ENCODE results near the gene TLR10.

Gene TLR10, protein sequence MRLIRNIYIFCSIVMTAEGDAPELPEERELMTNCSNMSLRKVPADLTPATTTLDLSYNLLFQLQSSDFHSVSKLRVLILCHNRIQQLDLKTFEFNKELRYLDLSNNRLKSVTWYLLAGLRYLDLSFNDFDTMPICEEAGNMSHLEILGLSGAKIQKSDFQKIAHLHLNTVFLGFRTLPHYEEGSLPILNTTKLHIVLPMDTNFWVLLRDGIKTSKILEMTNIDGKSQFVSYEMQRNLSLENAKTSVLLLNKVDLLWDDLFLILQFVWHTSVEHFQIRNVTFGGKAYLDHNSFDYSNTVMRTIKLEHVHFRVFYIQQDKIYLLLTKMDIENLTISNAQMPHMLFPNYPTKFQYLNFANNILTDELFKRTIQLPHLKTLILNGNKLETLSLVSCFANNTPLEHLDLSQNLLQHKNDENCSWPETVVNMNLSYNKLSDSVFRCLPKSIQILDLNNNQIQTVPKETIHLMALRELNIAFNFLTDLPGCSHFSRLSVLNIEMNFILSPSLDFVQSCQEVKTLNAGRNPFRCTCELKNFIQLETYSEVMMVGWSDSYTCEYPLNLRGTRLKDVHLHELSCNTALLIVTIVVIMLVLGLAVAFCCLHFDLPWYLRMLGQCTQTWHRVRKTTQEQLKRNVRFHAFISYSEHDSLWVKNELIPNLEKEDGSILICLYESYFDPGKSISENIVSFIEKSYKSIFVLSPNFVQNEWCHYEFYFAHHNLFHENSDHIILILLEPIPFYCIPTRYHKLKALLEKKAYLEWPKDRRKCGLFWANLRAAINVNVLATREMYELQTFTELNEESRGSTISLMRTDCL

GRCh38 chr4:38782452-38783108 lies at the start of gene TLR10:
Gene TLR10, minus strand, starts transcription at chr4:38782990. Its CDS starts 7,400 bp downstream, at chr4:38775590.
- Histone ChIP-seq H3K9me3 (ENCODE audit: insufficient read depth, low read depth, low read length) (no peaks in the 10 kb centered on the region), H3K27me3 (ENCODE audit: insufficient read depth, low read length) (no peaks in the 10 kb centered on the region), H3K27ac (ENCODE audit: low read length) (no peak within 1 kb of the TSS), H3K36me3 (ENCODE audit: insufficient read depth, low read depth, low read length) (no peaks in the 10 kb centered on the region), H3K4me1 (ENCODE audit: insufficient read depth, low read length) (no peaks in the 10 kb centered on the region), H3K4me3 (ENCODE audit: low read length) (no peak within 1 kb of the TSS), H3K9ac (ENCODE audit: low read depth, low read length) (no peak within 1 kb of the TSS)

DNA sequence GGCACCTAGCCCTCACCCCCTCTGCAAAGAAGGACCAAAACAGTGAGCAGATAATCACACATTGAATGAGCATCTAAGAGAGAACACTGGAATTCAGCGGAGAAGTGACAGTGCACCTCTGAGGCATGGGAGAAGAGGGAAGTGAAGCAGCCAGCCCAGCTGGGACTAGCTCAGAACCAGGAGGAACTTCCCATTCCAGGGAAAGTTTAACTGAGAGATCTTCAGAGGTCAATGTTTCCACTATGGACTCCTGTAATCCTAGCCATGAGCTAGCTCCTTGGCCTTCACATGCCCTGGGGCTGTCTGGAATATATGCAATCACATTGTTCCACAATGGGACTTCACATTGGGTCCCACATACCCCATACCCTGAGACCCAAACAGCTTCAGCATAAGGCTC lies 49.4 kb upstream of the TLR10 start:
- Histone ChIP-seq H3K27ac (ENCODE audit: low read length) (no peak overlapping the region), H3K36me3 (ENCODE audit: insufficient read depth, low read depth, low read length) (no peaks in the 10 kb centered on the region), H3K9me3 (ENCODE audit: insufficient read depth, low read depth, low read length) (no peaks in the 10 kb centered on the region; the same call in 1 of the 2 replicates), H3K27me3 (ENCODE audit: insufficient read depth, low read length) (no peaks in the 10 kb centered on the region), H3K4me3 (ENCODE audit: low read length) (no peak overlapping the region), H3K9ac (ENCODE audit: low read depth, low read length) (no peak overlapping the region), H3K4me1 (ENCODE audit: insufficient read depth, low read length) (no peaks in the 10 kb centered on the region)

DNA sequence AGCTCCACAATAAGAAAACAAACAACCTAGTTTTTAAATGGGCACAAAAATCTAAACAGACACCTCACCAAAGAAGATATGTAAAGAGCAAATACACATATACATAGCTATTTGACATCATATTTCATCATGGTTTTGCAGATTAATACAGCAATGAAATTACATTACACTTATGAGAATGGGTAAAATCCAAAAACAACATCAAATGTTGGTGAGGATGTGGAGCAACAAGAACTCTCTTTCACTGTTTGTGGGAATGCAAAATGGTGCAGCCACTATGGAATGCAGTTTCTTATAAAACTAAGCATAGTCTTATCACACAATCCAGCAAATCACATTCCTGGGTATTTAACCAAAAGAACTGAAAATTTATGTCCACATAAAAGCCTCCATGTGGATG lies 48.9 kb upstream of the TLR10 start:
- no peaks in the 10 kb centered on the region for H3K36me3 ChIP-seq (ENCODE audit: insufficient read depth, low read depth, low read length)
- H3K4me3 ChIP-seq (ENCODE audit: low read length) = no peak overlapping the region
- H3K27me3 ChIP-seq (ENCODE audit: insufficient read depth, low read length) = no peaks in the 10 kb centered on the region
- H3K9ac ChIP-seq (ENCODE audit: low read depth, low read length) = no peak overlapping the region
- no peaks in the 10 kb centered on the region; the same call in 1 of the 2 replicates for H3K9me3 ChIP-seq (ENCODE audit: insufficient read depth, low read depth, low read length)
- no peaks in the 10 kb centered on the region for H3K4me1 ChIP-seq (ENCODE audit: insufficient read depth, low read length)
- no peak overlapping the region for H3K27ac ChIP-seq (ENCODE audit: low read length)

DNA sequence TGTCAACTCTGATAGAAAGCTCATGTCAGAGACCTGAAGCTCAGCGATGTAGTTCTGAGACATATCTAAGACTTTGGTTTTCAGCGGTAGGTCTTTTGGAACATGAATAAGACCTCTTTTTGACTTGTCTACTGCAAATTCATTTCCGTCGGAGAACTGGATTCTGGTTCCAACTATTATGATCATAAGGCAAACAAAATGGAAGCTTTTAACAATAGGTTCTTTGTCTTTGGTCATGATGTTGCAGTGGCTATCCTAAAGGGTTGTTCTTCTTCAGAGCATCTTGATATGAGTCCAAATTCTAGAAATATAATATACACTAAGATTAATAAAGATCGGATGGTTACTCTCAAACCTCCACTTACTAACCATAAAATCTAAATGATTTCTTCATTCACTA lies 46.4 kb upstream of the TLR10 start:
- no peak overlapping the region for H3K27ac ChIP-seq (ENCODE audit: low read length)
- no peaks in the 10 kb centered on the region; the same call in 1 of the 2 replicates for H3K9me3 ChIP-seq (ENCODE audit: insufficient read depth, low read depth, low read length)
- no peaks in the 10 kb centered on the region for H3K27me3 ChIP-seq (ENCODE audit: insufficient read depth, low read length)
- no peak overlapping the region for H3K9ac ChIP-seq (ENCODE audit: low read depth, low read length)
- H3K4me1 ChIP-seq (ENCODE audit: insufficient read depth, low read length) = no peaks in the 10 kb centered on the region
- no peaks in the 10 kb centered on the region for H3K36me3 ChIP-seq (ENCODE audit: insufficient read depth, low read depth, low read length)
- H3K4me3 ChIP-seq (ENCODE audit: low read length) = no peak overlapping the region

DNA sequence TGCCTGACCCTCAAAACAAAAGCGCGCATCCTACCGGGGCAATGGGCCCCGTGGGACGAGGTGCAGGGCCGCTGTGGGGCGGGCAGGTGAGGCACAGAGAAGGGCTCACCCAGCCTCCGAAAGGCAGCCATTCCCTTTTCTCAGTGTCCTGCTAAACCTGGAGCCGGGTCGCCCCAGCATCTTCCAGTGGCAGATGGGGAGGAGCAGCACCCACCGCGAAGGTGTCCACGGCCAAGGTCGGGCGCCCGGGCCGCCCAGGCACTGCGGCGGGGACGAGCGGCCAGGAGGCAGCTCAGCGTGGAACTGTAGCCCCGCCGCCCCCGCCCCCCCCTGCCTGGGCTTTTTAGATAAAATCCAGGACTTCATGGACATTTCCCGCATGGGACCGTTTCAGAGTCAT lies 41.0 kb upstream of the TLR10 start:
- Histone ChIP-seq H3K4me3 (ENCODE audit: low read length) (no peak overlapping the region), H3K27ac (ENCODE audit: low read length) (no peak overlapping the region), H3K27me3 (ENCODE audit: insufficient read depth, low read length) (no peaks in the 10 kb centered on the region; the same call in 1 of the 2 replicates), H3K36me3 (ENCODE audit: insufficient read depth, low read depth, low read length) (no peaks in the 10 kb centered on the region), H3K4me1 (ENCODE audit: insufficient read depth, low read length) (no peaks in the 10 kb centered on the region), H3K9ac (ENCODE audit: low read depth, low read length) (no peak overlapping the region), H3K9me3 (ENCODE audit: insufficient read depth, low read depth, low read length) (peaks cover 12% of the 10 kb centered on the region)

GRCh38 chr4:38822748-38823303 lies 40.0 kb upstream of the TLR10 start:
- Histone ChIP-seq H3K36me3 (ENCODE audit: insufficient read depth, low read depth, low read length) (no peaks in the 10 kb centered on the region), H3K4me3 (ENCODE audit: low read length) (no peak overlapping the region), H3K9me3 (ENCODE audit: insufficient read depth, low read depth, low read length) (peaks cover 12% of the 10 kb centered on the region), H3K27ac (ENCODE audit: low read length) (no peak overlapping the region), H3K4me1 (ENCODE audit: insufficient read depth, low read length) (no peaks in the 10 kb centered on the region), H3K9ac (ENCODE audit: low read depth, low read length) (no peak overlapping the region), H3K27me3 (ENCODE audit: insufficient read depth, low read length) (no peaks in the 10 kb centered on the region; the same call in 1 of the 2 replicates)

GRCh38 chr4:38821739-38822138 lies 38.9 kb upstream of the TLR10 start:
- Histone ChIP-seq H3K27ac (ENCODE audit: low read length) (no peak overlapping the region), H3K27me3 (ENCODE audit: insufficient read depth, low read length) (no peaks in the 10 kb centered on the region; the same call in 1 of the 2 replicates), H3K4me1 (ENCODE audit: insufficient read depth, low read length) (no peaks in the 10 kb centered on the region), H3K9me3 (ENCODE audit: insufficient read depth, low read depth, low read length) (peaks cover 12% of the 10 kb centered on the region), H3K36me3 (ENCODE audit: insufficient read depth, low read depth, low read length) (no peaks in the 10 kb centered on the region), H3K9ac (ENCODE audit: low read depth, low read length) (no peak overlapping the region), H3K4me3 (ENCODE audit: low read length) (no peak overlapping the region)

- H3K36me3 ChIP-seq (ENCODE audit: insufficient read depth, low read depth, low read length) = no peaks in the 10 kb centered on the region
- no peaks in the 10 kb centered on the region for H3K4me1 ChIP-seq (ENCODE audit: insufficient read depth, low read length)
- no peak overlapping the region for H3K27ac ChIP-seq (ENCODE audit: low read length)
- H3K9ac ChIP-seq (ENCODE audit: low read depth, low read length) = no peak overlapping the region
- H3K27me3 ChIP-seq (ENCODE audit: insufficient read depth, low read length) = no peaks in the 10 kb centered on the region; the same call in 1 of the 2 replicates
- H3K4me3 ChIP-seq (ENCODE audit: low read length) = no peak overlapping the region
- H3K9me3 ChIP-seq (ENCODE audit: insufficient read depth, low read depth, low read length) = peaks cover 12% of the 10 kb centered on the region
Measured at GRCh38 chr4:38820329-38821061, 37.7 kb upstream of the TLR10 start.

GRCh38 chr4:38819569-38819968 lies 36.8 kb upstream of the TLR10 start:
- H3K27me3 ChIP-seq (ENCODE audit: insufficient read depth, low read length) = no peaks in the 10 kb centered on the region; the same call in 1 of the 2 replicates
- no peak overlapping the region for H3K27ac ChIP-seq (ENCODE audit: low read length)
- H3K36me3 ChIP-seq (ENCODE audit: insufficient read depth, low read depth, low read length) = no peaks in the 10 kb centered on the region
- H3K4me3 ChIP-seq (ENCODE audit: low read length) = no peak overlapping the region
- no peak overlapping the region for H3K9ac ChIP-seq (ENCODE audit: low read depth, low read length)
- no peaks in the 10 kb centered on the region for H3K4me1 ChIP-seq (ENCODE audit: insufficient read depth, low read length)
- peaks cover 12% of the 10 kb centered on the region for H3K9me3 ChIP-seq (ENCODE audit: insufficient read depth, low read depth, low read length)

DNA sequence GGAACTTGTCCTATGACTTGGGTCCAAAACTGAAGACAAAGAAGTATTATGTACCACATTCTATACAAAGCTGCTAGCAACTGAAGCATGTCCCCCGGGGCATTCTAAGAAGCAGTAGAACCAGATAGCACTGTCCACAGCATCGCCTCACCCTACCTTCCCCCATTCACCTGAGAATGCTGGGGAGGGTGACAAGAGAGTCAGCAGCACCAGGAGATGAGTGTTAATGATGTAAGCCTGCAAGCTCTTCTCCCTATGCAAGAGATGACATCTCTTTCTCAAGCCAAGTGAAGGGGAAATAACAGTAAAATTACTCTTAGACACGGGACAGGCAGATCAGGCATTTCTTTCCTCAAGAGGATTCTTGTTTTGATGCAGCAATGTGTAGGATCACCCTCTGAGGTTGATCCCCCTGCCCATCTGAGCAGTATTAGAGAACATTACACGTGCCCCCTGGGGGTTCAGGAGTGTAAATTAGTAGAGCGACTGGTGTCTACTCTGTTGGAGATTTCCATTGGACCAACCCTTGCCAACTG lies 35.7 kb upstream of the TLR10 start:
- no peaks in the 10 kb centered on the region; the same call in 1 of the 2 replicates for H3K27me3 ChIP-seq (ENCODE audit: insufficient read depth, low read length)
- H3K27ac ChIP-seq (ENCODE audit: low read length) = no peak overlapping the region
- no peaks in the 10 kb centered on the region for H3K36me3 ChIP-seq (ENCODE audit: insufficient read depth, low read depth, low read length)
- no peak overlapping the region for H3K4me3 ChIP-seq (ENCODE audit: low read length)
- peaks cover 12% of the 10 kb centered on the region for H3K9me3 ChIP-seq (ENCODE audit: insufficient read depth, low read depth, low read length)
- H3K9ac ChIP-seq (ENCODE audit: low read depth, low read length) = no peak overlapping the region
- no peaks in the 10 kb centered on the region for H3K4me1 ChIP-seq (ENCODE audit: insufficient read depth, low read length)

Measured in iPS-20b (cell line).